Esophagus (tissue), 2 donors: ENCODE data around the gene MNS1. TPM values are rescaled to one million over a fixed set of nuclear protein-coding genes. Genes with fewer than 3 reads are reported as not detected.
"Not testable (repeated sequence)": the region's sequence is repeated elsewhere in the genome, so short reads cannot be mapped to it uniquely, and the experiment has no call there.

ENCODE experiments used
- H3K27ac ChIP-seq, 2 donors: one replicate each; pipeline ENCODE4 v1.5.1; 2013; ENCODE audit warnings: low read depth in 2 of 2, mild to moderate bottlenecking in 2 of 2, inconsistent platforms in 1 of 2, low read length in 1 of 2, moderate library complexity in 1 of 2
- H3K27me3 ChIP-seq, 2 donors: one replicate each; pipeline ENCODE4 v1.6.1; 2013; ENCODE audit warnings: low read length in 2 of 2, control low read depth in 1 of 2, mild to moderate bottlenecking in 1 of 2; ENCODE audit not compliant: insufficient read depth in 2 of 2, control insufficient read depth in 1 of 2
- H3K36me3 ChIP-seq, 2 donors: one replicate each; pipeline ENCODE4 v1.6.1; 2013; ENCODE audit warnings: low read length in 1 of 2; ENCODE audit not compliant: control insufficient read depth in 2 of 2, insufficient read depth in 2 of 2
- H3K4me1 ChIP-seq, 2 donors: one replicate each; pipeline ENCODE4 v1.6.1; 2013; ENCODE audit warnings: low read length in 1 of 2; ENCODE audit not compliant: control insufficient read depth in 2 of 2, insufficient read depth in 2 of 2
- H3K4me3 ChIP-seq, 2 donors: one replicate each; pipeline ENCODE4 v1.5.1; 2013; ENCODE audit warnings: low read length in 2 of 2, mild to moderate bottlenecking in 2 of 2, low read depth in 1 of 2, moderate library complexity in 1 of 2
- H3K9me3 ChIP-seq, 2 donors: one replicate each; pipeline ENCODE4 v1.6.1; 2013; ENCODE audit warnings: mild to moderate bottlenecking in 2 of 2, low read depth in 1 of 2, low read length in 1 of 2, moderate library complexity in 1 of 2; ENCODE audit not compliant: control insufficient read depth in 2 of 2, insufficient read depth in 1 of 2
- WGBS, 2 donors: extraction: QIAGEN DNeasy Blood & Tissue Kit; methylation state at CpG; one replicate each; pipeline ENCODE4 v1.1.7; 2013; 5-methylcytosine and 5-hydroxymethylcytosine counted together
- polyA plus RNA-seq, 2 donors: library from polyadenylated mRNA; stranded (reverse); fragments of 200-250 nt; gene quantifications; one replicate each; pipeline ENCODE4 v1.2.3, GENCODE V29; 2013
- donor health status: healthy with polysubstance abuse.
- donor health status: Bipolar disorder and iron deficiency.

Gene MNS1
- polyA plus RNA-seq, 2 donors = 2.1 to 2.5 TPM

DNA sequence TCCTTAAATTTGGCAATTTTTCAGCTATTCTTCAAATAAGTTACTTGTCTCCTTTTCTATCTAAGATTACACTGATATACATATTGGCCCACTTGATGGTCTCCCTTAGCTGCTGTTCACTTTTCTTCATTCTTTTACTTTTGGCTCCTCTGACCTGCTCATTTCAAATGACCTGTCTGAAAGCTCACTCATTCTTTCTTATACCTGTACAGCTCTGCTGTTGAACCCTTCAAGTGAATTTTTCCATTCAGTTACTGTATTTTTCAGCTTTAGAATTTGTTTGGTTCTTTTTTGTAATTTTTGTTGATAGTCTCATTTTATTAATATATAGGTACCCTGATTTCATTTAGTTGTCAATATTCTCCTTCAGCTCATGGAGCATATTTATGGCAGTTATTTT lies 39.7 kb downstream of the MNS1 start:
- no peaks in the 10 kb centered on the region for H3K4me1 ChIP-seq
- H3K27ac ChIP-seq = no peak overlapping the region
- no peaks in the 10 kb centered on the region for H3K9me3 ChIP-seq
- no peaks in the 10 kb centered on the region for H3K36me3 ChIP-seq
- no peak overlapping the region for H3K4me3 ChIP-seq
- H3K27me3 ChIP-seq = no peaks in the 10 kb centered on the region

DNA sequence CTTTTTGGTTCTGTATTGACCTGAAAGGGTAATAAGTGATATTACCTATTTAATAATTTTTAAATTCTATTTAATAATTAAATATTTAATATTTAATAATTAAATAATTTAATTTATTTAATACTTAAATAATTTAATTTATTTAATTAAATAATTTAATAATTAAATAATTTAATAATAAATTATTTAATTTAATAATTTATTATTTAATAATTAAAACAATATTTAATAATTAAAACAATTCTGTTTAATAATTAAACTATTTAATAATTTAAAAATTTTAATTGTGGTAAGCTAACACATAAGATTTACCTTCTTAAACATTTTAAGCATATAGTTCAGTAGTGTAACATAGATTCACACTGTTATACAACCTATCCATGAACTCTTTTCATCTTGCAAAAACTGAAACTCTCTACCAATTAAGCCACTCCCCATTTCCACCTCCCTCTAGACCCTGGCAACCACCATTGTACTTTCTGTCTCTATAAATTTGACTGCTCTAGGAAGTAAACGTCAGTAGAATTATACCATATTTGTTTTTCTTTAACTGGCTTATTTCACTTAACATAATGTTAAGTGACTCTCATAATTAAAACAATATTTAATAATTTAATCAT lies 51.7 kb downstream of the MNS1 start:
- H3K4me3 ChIP-seq, H3K9me3 ChIP-seq, H3K36me3 ChIP-seq, H3K4me1 ChIP-seq, H3K27me3 ChIP-seq, H3K27ac ChIP-seq: not testable (repeated sequence)
- WGBS, 2 donors = 100% methylated on average over 1 of the region's 1 CpG

DNA sequence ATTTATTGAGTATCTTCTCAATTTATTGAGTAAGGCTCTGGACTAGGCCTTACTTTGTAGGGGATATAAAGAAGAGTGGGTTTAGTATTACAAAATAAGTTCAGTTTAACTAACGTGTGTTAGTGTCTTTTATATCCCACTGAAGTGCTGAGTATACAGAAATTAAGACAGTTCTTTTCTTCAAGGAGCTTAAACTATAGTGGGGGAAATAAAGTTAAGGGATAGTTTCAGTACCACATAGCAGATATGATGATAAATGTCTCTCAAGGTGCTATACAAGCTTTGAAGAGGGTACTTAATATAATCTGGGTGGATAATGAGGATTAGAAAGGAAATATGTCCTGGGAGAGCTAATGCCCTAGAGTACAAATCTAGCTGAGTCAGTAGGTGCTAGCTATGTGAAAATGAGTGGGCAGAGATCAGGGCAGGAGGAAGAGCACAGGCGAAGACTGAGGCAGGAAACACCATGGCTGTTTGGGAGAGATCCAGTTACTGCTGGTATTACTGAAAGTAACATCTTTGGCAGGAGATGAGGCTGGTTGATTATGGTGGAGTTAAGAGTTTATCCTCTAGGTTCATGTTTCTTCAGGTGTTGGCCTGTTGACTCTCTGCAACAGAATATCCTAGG lies 53.7 kb downstream of the MNS1 start:
- H3K4me3 ChIP-seq = no peak overlapping the region
- no peaks in the 10 kb centered on the region for H3K27me3 ChIP-seq
- H3K27ac ChIP-seq = no peak overlapping the region
- H3K9me3 ChIP-seq = no peaks in the 10 kb centered on the region
- H3K36me3 ChIP-seq = no peaks in the 10 kb centered on the region
- 48 to 49% methylated on average over 2 of the region's 2 CpGs for WGBS, 2 donors
- H3K4me1 ChIP-seq = no peaks in the 10 kb centered on the region

DNA sequence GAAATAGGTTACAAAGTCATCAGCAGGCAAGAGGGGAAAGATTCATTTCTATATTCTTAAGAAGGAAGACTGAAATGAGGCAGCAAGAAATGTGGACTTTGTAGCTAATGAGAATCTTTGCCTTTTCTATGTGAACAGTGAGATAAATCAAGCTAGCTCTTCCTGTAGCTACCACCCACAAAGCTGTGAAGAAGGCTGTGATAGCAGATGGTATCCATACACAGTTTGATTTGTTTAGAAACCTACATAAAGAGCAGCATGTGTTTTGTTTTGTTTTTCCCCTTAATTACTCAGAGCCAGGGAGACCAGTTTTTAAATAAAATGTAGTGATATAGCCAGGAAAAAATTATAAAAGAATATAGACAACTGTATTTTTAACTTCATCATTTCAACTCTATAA lies 54.2 kb downstream of the MNS1 start:
- Histone ChIP-seq H3K4me1 (no peaks in the 10 kb centered on the region), H3K4me3 (no peak overlapping the region), H3K27ac (no peak overlapping the region), H3K9me3 (no peaks in the 10 kb centered on the region), H3K36me3 (no peaks in the 10 kb centered on the region), H3K27me3 (no peaks in the 10 kb centered on the region)

DNA sequence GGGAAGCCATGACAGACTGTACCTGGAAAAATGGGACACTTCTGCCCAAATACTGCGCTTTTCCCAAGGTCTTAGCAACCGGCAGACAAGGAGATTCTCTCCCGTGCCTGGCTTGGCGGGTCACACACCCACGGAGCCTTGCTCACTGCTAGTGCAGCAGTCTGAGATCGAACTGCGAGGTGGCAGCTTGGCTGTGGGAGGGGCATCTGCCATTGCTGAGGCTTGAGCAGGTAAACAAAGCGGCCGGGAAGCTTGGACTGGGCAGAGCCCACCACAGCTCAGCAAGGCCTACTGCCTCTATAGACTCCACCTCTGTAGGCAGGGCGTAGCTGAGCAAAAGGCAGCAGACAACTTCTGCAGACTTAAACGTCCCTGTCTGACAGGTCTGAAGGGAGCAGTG lies 65.7 kb downstream of the MNS1 start:
- H3K27ac ChIP-seq, H3K9me3 ChIP-seq, H3K4me1 ChIP-seq, H3K4me3 ChIP-seq, H3K36me3 ChIP-seq, H3K27me3 ChIP-seq: not testable (repeated sequence)
- WGBS, 2 donors = 95 to 98% methylated on average over 11 of the region's 11 CpGs

DNA sequence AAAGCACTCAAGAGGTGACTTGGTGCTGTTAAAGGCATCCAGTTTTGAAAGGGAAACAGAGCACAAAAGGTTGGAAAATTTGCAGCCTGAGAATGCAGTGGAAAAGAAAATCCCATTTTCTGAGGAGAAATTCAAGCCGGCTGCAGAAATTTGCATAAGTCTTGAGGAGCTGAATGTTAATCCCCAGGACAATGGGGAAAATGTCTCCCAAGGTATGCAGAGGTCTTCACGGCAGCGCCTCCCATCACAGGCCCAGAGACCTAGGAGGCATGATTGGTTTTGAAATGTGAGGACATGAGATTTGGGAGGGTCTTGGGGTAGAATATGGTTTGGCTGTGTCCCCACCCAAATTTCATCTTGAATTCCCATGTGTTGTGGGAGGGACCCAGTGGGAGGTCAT lies 67.6 kb downstream of the MNS1 start:
- not testable (repeated sequence) for H3K4me1 ChIP-seq, H3K9me3 ChIP-seq, H3K27me3 ChIP-seq, H3K4me3 ChIP-seq, H3K36me3 ChIP-seq, H3K27ac ChIP-seq
- 97 to 98% methylated on average over 3 of the region's 3 CpGs for WGBS, 2 donors

DNA sequence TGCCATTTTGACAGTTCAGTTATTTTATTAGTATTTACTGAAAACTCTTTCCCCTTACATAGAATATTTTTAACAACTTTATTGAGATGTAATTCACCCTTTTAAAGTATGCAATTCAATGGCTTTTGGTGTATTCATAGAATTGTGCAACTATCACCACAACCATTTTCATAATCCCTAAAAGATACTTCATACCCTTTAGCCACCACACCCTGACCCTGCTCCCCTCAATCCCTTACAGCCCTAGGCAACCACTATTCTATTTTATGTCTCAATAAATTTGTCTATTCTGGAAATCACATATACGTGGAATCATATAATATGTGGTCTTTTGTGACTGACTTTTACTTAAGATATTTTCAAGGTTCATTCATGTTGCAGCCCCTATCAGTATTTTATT lies 70.0 kb downstream of the MNS1 start:
- 93 to 94% methylated on average over 1 of the region's 1 CpG for WGBS, 2 donors
- Histone ChIP-seq H3K4me3 (no peak overlapping the region), H3K27ac (no peak overlapping the region), H3K27me3 (no peaks in the 10 kb centered on the region), H3K9me3 (no peaks in the 10 kb centered on the region), H3K4me1 (no peaks in the 10 kb centered on the region), H3K36me3 (no peaks in the 10 kb centered on the region)

DNA sequence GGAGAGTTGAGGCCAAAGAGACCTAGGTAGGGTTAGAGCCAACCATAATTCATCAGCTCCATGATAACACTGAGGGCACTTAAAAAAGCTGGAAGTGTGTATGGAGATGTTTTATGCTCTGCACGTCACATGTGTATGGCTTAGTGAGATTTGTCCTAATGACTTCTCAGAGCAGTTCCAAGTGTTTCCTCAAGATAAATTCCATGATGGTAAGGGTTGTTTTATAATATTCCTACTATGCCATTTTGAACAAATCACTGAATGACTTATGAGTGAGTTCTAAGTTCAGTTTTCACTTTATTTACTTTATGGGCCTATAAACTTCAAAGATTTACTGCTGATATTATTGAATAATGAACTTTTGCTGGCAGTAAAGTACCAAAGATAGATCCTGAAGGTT lies 71.7 kb downstream of the MNS1 start:
- Histone ChIP-seq H3K27me3 (no peaks in the 10 kb centered on the region), H3K4me1 (no peaks in the 10 kb centered on the region)
- WGBS, 2 donors = 86 to 97% methylated on average over 1 of the region's 1 CpG

DNA sequence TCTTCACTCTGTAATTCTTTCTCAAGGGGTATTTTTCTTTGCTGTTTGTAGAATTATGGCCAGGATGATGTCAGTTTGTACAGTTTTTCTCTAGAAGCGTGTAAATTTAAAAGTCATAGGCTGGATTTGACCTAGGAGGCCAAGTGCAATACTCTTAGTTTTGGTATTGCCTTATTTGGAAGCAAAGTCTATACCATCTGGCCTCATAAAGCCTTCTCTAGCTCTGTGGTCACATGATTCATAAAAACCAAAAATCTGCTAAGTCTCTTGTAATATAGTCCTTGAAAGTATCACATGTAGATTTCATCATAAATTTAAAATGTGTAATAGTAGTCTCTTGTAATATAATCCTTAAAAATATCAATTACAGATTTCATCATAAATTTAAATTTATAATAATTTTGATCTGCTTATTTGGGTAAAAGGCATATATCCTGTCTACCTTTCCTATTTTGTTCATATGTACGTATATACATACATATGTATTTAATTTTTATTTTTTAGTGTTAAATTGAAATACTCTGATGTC lies 74.1 kb downstream of the MNS1 start:
- Histone ChIP-seq H3K27me3 (no peaks in the 10 kb centered on the region), H3K27ac (no peak overlapping the region), H3K9me3 (no peaks in the 10 kb centered on the region), H3K4me3 (no peak overlapping the region), H3K4me1 (no peaks in the 10 kb centered on the region), H3K36me3 (no peaks in the 10 kb centered on the region)
- WGBS, 2 donors = 93 to 98% methylated on average over 2 of the region's 2 CpGs

More for the DNA sequence above, 71.7 kb downstream of the MNS1 start:
- H3K36me3 ChIP-seq = no peaks in the 10 kb centered on the region
- no peak overlapping the region for H3K4me3 ChIP-seq
- no peaks in the 10 kb centered on the region for H3K9me3 ChIP-seq
- H3K27ac ChIP-seq = no peak overlapping the region

DNA sequence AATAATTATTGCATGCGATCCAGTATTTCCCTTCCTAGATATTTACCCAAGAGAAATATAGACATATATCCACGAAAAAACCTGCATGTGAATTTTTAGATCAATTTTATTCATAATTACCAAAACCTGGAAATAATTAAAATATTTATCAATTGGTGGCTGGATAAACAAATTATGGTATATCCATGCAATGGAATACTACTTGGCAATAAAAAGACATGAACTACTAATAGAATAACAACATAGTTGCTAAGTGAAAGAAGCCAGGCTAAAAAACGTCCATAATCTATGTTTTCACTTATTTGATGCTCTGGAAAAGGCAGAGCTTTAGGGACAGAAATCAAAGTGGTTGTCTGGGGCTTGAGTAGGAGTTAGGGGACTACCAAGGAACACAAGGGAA lies 79.0 kb downstream of the MNS1 start:
- Histone ChIP-seq H3K9me3 (no peaks in the 10 kb centered on the region), H3K27me3 (no peaks in the 10 kb centered on the region), H3K4me3 (no peak overlapping the region), H3K27ac (no peak overlapping the region), H3K36me3 (no peaks in the 10 kb centered on the region), H3K4me1 (no peaks in the 10 kb centered on the region)
- whole genome bisulfite sequencing, 2 donors = 87 to 89% methylated on average over 3 of the region's 3 CpGs
